Vagina (tissue), 2 donors: ENCODE measurements around the gene IGFN1. TPM values are rescaled to one million over a fixed set of nuclear protein-coding genes. Genes with fewer than 3 reads are reported as not detected.

Experiments
- DNase-seq, 2 donors: peaks; one replicate each; pipeline ENCODE4 v3.0.0-alpha.2; 2017; ENCODE audit errors: extremely low spot score in 2 of 2
- H3K27ac ChIP-seq: fragments of 200-600 bp; sonication (generic); one replicate; pipeline ENCODE4 v1.5.1; 2019
- H3K27me3 ChIP-seq: fragments of 200-600 bp; sonication (generic); one replicate; pipeline ENCODE4 v1.5.1; 2019
- H3K36me3 ChIP-seq, 2 donors: fragments of 200-600 bp; sonication (generic); one replicate each; pipeline ENCODE4 v1.5.1; 2017 to 2019
- H3K4me1 ChIP-seq: fragments of 200-600 bp; sonication (generic); one replicate; pipeline ENCODE4 v1.5.1; 2019
- H3K4me3 ChIP-seq, 2 donors: fragments of 200-600 bp; sonication (generic); 1 replicate in 1 of 2; 2 replicates in 1 of 2; pipeline ENCODE4 v1.5.1; 2016 to 2019
- H3K9me3 ChIP-seq: fragments of 200-600 bp; sonication (generic); one replicate; pipeline ENCODE4 v1.5.1; 2019
- POLR2A ChIP-seq, 2 donors: fragments of 450-650 bp; IDR thresholded peaks; one replicate each; pipeline ENCODE4 v1.6.1; 2017; ENCODE audit warnings: antibody characterized with exemption in 2 of 2, mild to moderate bottlenecking in 2 of 2, moderate library complexity in 2 of 2
- POLR2AphosphoS5 ChIP-seq, 2 donors: sonication (generic); formaldehyde crosslinking; IDR thresholded peaks; one replicate each; pipeline ENCODE4 v1.9.0; 2017; ENCODE audit warnings: antibody characterized with exemption in 2 of 2, mild to moderate bottlenecking in 2 of 2, low read depth in 1 of 2; ENCODE audit not compliant: insufficient read depth in 1 of 2
- intact Hi-C: fragments of 100-400 bp; cut with DNase I; formaldehyde crosslinking; loops from one replicate; pipeline ENCODE4 v1.15.1; 2023
- total RNA-seq: library from RNA; depleted of rRNA; stranded (reverse); fragments of >200 nt; gene quantifications from one replicate; pipeline ENCODE4 v1.2.3, GENCODE V29; 2016
- TF ChIP-seq, protein P1 (sequence below), 3 experiments: fragments of 450-650 bp in 2 of 3; fragments of 200-600 bp in 1 of 3; sonication (generic) in 1 of 3; IDR thresholded peaks; one replicate each; pipeline ENCODE4 v1.5.1; 2017 to 2019; ENCODE audit warnings: antibody characterized with exemption in 3 of 3, mild to moderate bottlenecking in 2 of 3, moderate library complexity in 2 of 3

The IGFN1 gene
- total RNA-seq, 1 donor from 2014 or later: not detected

GRCh38 chr1:201219481-201220387 is 29.1 kb downstream of the IGFN1 start:
- no peaks in the 10 kb centered on the region for H3K9me3 ChIP-seq
- no peaks in the 10 kb centered on the region for H3K27me3 ChIP-seq
- no peak overlapping the region for H3K4me3 ChIP-seq
- no peaks in the 10 kb centered on the region for H3K36me3 ChIP-seq
- DNase-seq: peak; percentile 42 to 46
- no peak overlapping the region for H3K27ac ChIP-seq
- intact Hi-C loops: no loop called here
- TF ChIP-seq, protein P1, sequence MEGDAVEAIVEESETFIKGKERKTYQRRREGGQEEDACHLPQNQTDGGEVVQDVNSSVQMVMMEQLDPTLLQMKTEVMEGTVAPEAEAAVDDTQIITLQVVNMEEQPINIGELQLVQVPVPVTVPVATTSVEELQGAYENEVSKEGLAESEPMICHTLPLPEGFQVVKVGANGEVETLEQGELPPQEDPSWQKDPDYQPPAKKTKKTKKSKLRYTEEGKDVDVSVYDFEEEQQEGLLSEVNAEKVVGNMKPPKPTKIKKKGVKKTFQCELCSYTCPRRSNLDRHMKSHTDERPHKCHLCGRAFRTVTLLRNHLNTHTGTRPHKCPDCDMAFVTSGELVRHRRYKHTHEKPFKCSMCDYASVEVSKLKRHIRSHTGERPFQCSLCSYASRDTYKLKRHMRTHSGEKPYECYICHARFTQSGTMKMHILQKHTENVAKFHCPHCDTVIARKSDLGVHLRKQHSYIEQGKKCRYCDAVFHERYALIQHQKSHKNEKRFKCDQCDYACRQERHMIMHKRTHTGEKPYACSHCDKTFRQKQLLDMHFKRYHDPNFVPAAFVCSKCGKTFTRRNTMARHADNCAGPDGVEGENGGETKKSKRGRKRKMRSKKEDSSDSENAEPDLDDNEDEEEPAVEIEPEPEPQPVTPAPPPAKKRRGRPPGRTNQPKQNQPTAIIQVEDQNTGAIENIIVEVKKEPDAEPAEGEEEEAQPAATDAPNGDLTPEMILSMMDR (IDR thresholded peaks at IDR 0.05): no peak
- TF ChIP-seq POLR2A (IDR thresholded peaks at IDR 0.05) (no peak), POLR2AphosphoS5 (IDR thresholded peaks at IDR 0.05; ENCODE audit: insufficient read depth in 1 of 2, low read depth in 1 of 2) (no peak)
- H3K4me1 ChIP-seq: no peaks in the 10 kb centered on the region

GRCh38 chr1:201220388-201220715 is 29.7 kb downstream of the IGFN1 start:
- H3K4me3 ChIP-seq: no peak overlapping the region
- H3K4me1 ChIP-seq: no peaks in the 10 kb centered on the region
- H3K27me3 ChIP-seq: no peaks in the 10 kb centered on the region
- H3K27ac ChIP-seq: no peak overlapping the region
- intact Hi-C loops: no loop called here
- H3K36me3 ChIP-seq: no peaks in the 10 kb centered on the region
- DNase-seq: peak in 1 of 2 donors; percentile 37
- no peaks in the 10 kb centered on the region for H3K9me3 ChIP-seq
- no peak for TF ChIP-seq POLR2AphosphoS5 (IDR thresholded peaks at IDR 0.05; ENCODE audit: insufficient read depth in 1 of 2, low read depth in 1 of 2)
- TF ChIP-seq POLR2A (IDR thresholded peaks at IDR 0.05): no peak
- TF ChIP-seq, protein P1 (IDR thresholded peaks at IDR 0.05): no peak

DNA sequence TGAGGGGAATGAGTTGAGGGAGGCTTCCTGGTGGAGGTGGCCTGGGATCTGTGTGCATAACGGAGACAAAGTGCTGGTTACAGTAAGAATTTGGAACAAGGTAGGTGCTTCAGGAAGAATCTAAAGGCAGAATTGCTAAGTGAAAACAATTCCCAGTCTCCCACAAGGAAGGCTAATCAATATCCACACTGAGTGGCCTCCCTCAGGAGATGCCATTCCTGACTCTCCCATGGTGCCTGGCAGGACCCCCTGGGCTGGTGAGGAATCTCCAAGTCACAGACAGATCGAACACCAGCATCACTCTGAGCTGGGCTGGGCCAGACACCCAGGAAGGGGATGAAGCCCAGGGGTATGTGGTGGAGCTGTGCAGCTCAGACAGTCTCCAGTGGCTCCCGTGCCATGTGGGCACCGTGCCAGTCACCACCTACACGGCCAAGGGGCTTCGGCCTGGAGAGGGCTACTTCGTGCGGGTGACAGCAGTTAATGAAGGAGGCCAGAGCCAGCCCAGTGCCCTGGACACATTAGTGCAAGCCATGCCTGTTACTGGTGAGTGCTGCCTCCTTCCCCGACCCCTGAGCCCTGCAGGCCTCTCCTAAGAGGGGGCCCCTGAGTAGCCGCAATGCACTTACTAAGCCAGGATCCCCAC is 30.7 kb downstream of the IGFN1 start:
- Histone ChIP-seq H3K27me3 (no peaks in the 10 kb centered on the region), H3K4me1 (no peaks in the 10 kb centered on the region), H3K36me3 (no peaks in the 10 kb centered on the region), H3K27ac (no peak overlapping the region), H3K4me3 (no peak overlapping the region), H3K9me3 (no peaks in the 10 kb centered on the region)
- intact Hi-C loops: no loop called here
- TF ChIP-seq POLR2AphosphoS5 (IDR thresholded peaks at IDR 0.05; ENCODE audit: insufficient read depth in 1 of 2, low read depth in 1 of 2) (no peak), POLR2A (IDR thresholded peaks at IDR 0.05) (no peak)
- TF ChIP-seq, protein P1 (IDR thresholded peaks at IDR 0.05): no peak
- DNase-seq: peak; percentile 62 to 85

- H3K9me3 ChIP-seq: no peaks in the 10 kb centered on the region
- H3K27me3 ChIP-seq: no peaks in the 10 kb centered on the region
- no peak overlapping the region for H3K27ac ChIP-seq
- DNase-seq: no peak
- no peak overlapping the region for H3K4me3 ChIP-seq
- TF ChIP-seq POLR2A (IDR thresholded peaks at IDR 0.05) (no peak), POLR2AphosphoS5 (IDR thresholded peaks at IDR 0.05; ENCODE audit: insufficient read depth in 1 of 2, low read depth in 1 of 2) (no peak)
- TF ChIP-seq, protein P1 (IDR thresholded peaks at IDR 0.05): no peak
- no peaks in the 10 kb centered on the region for H3K36me3 ChIP-seq
- H3K4me1 ChIP-seq: no peaks in the 10 kb centered on the region
- intact Hi-C loops: no loop called here
Measured at GRCh38 chr1:201222125-201222524, 31.5 kb downstream of the IGFN1 start.
